GM12864 (cell line): ENCODE results near the gene GAPDHS.
A peak's percentile ranks its signal among the peaks of the same experiment; 100 is the strongest.

Experiments
- DNase-seq: peaks from one replicate; pipeline ENCODE4 v3.0.0-alpha.2; 2011; ENCODE audit warnings: low read depth
- H3K4me3 ChIP-seq: 2 replicates; pipeline ENCODE4 v1.5.1; 2011; ENCODE audit warnings: mild to moderate bottlenecking, low read depth, low read length, control low read depth
- CTCF ChIP-seq: IDR thresholded peaks from 2 replicates; pipeline ENCODE4 v1.5.1; 2011; ENCODE audit warnings: low read depth, mild to moderate bottlenecking, moderate library complexity, low read length, control low read depth, inconsistent platforms; ENCODE audit errors: missing control alignments

Gene GAPDHS

GRCh38 chr19:35491836-35492360, 41.4 kb upstream of the GAPDHS start:
- no peak for TF ChIP-seq CTCF
- no peak overlapping the region for H3K4me3 ChIP-seq
- no peak for DNase-seq

GRCh38 chr19:35493971-35494370, 39.3 kb upstream of the GAPDHS start:
- TF ChIP-seq CTCF: no peak
- no peak overlapping the region for H3K4me3 ChIP-seq
- DNase-seq: no peak

GRCh38 chr19:35495107-35496064, 37.9 kb upstream of the GAPDHS start:
- H3K4me3 ChIP-seq: no peak overlapping the region
- DNase-seq: no peak
- TF ChIP-seq CTCF: peak; percentile 99

GRCh38 chr19:35497406-35497805, 35.9 kb upstream of the GAPDHS start:
- no peak for DNase-seq
- no peak for TF ChIP-seq CTCF
- H3K4me3 ChIP-seq: no peak overlapping the region

GRCh38 chr19:35498220-35498619, 35.0 kb upstream of the GAPDHS start:
- no peak for DNase-seq
- TF ChIP-seq CTCF: no peak
- no peak overlapping the region for H3K4me3 ChIP-seq

- DNase-seq: no peak
- TF ChIP-seq CTCF: no peak
- no peak overlapping the region for H3K4me3 ChIP-seq
These were observed 34.2 kb upstream of the GAPDHS start for GRCh38 chr19:35498984-35499527.
